ENCODE data around the gene LCP2.

DNA sequence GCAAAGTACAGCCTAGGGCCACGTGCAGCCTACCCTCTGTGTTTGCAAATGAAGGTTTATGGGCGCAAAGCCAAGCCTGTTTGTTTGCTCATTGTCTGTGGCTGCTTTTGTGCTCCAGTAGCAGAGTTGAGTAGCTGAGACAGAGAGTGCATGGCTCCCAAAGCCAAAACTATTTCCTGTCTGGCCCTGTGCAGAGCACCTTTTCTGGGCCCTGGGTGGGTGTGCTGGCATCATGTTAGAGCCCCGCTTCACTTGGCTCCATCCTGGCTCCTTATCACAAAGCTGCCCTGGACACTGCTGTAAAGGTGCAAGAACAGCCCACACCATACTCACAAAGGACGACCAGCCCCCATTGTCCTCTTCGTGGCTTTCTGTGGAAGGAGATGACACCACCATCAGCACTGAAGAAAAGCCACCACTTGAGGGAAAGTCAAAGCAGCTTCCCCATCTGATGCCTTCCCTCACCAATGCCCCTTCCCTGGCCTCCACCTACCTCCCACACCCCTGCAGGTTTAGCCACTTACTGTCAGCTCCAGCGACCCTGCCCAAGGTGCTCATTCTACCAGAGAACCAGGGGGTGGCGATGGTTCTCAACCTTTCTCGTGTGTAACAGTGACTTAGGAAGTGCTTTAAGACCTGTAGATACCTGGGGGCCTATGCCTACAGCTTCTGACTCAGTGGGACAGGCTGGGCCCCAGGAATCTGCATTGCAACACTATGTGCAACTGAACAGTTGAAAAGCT, 23.4 kb downstream of the LCP2 start:
- TF ChIP-seq FOS (IDR thresholded peaks at IDR 0.05; ENCODE audit: borderline replicate concordance, extremely low read depth, insufficient read length) (no peak), HDAC2 (IDR thresholded peaks at IDR 0.05) (no peak)
